Activated CD4-positive, alpha-beta T cell treated with anti-CD3 and anti-CD28 coated beads, Interleukin-2, amount 50 U/mL, for 24 hours (primary cell): Measurements from ENCODE around the gene SMC6.

ENCODE experiments used
- DNase-seq, 2 donors: peaks; one replicate each; pipeline ENCODE4 v3.0.0-alpha.2; 2020; ENCODE audit warnings: low read depth in 1 of 2, low spot score in 1 of 2

Gene SMC6

GRCh38 chr2:17652681-17653394, 100.8 kb downstream of the SMC6 start:
- DNase-seq: no peak

GRCh38 chr2:17649026-17649425, 104.6 kb downstream of the SMC6 start:
- no peak for DNase-seq

GRCh38 chr2:17648581-17648980, 105.0 kb downstream of the SMC6 start:
- no peak for DNase-seq

- DNase-seq: no peak
Measured at GRCh38 chr2:17646838-17647701, 106.5 kb downstream of the SMC6 start.

- DNase-seq: peak in 1 of 2 donors; percentile 25
Measured at GRCh38 chr2:17646081-17646554, 107.5 kb downstream of the SMC6 start.

DNA sequence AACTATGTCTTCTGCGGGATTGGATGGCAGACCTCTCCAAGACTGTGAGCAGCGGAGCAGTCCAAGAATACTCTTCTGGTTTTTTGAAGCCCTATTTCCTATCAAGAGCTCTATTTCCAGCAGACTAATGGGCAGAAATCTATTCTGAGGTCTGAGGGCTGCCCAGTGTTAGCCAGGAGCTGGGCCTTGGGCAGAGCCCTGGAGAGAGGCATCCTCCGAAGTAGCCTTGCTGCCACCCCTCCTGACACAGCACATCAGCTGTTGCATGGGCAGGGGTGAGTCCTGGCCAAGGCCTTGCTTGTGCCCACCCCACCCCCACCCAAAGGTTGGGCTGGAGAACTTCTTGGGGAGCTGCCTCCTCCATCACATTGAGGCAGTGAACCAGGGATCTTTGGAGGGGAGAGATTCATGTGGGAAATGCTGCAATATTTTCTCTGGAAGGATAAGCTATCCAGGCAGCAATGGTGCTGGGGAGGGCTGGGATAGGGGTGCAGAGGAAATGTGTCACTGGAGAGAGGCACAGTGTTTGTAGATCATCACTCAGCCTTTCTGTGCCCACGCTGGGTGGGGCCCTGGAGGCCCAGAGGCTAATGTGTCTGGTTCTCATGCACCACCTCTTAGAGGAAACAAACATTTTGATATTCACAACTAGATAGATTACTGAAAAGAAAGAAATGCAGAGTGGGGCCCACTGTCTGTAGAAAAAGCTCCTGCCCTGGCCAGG, 108.5 kb downstream of the SMC6 start:
- DNase-seq: no peak

GRCh38 chr2:17643031-17643615, 110.5 kb downstream of the SMC6 start:
- DNase-seq: no peak

GRCh38 chr2:17640406-17640805, 113.2 kb downstream of the SMC6 start:
- DNase-seq: no peak

DNA sequence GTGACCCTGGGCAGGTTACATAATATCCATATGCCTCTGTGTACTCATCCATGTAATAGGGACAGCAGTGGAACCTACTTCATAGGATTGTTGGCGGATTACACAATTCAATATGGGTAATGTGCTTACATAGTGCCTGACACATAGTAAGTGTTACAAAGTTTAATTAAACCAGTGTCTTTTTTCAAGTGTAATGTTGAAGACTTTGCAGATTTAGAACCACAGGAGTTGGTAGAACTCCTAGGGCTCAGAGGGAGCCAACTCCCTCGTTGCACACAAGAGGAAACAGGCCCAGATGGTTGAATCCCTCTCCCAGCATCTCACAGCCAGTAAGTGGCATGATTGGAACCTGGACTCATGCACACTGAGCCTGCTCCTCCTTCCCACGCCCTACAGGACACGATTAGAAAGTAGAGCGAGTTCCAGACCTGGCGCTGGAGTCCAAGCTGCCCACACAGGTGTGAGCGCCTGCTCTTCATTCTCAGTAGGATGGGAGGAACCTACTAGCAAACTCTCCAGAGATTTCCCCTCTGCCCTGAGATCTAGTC, 115.3 kb downstream of the SMC6 start:
- DNase-seq: no peak

DNA sequence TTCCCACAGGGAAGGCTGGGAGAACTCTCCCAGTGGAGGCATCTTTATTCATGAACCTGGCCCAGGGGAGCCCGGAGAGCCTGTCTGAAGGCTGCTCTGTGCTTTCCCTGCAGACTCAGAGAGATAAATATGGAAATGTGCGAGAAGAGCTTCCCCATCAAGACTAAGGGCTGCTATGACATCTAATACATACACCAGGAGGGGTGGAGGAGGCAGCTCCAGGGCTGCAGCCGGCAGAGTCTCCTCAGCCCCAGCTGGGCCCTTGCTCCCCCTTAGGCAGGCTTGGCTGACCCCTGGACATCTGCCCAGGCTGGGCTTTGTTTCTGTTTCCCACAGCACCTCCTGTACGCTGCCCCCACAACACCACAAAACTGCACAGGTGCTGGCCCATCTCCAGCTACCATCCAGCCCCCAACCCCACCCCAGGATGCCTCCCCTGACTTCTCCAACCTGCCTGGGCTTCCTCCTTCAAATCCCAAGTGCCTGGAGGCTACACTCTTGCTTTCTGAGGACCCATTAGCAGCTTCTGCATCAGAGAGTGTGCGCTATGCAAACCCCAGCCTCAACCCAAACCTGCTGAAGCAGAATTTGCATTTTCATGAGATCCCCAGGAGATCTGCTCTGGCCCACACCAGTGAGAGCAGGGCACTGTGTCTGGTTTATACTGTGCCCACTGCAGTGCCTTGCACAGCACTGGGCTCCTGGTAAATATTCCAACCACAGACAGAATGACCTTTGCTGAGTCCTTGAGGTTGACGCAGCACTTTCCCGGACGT, 116.3 kb downstream of the SMC6 start:
- no peak for DNase-seq

GRCh38 chr2:17636257-17636656, 117.4 kb downstream of the SMC6 start:
- no peak for DNase-seq

DNA sequence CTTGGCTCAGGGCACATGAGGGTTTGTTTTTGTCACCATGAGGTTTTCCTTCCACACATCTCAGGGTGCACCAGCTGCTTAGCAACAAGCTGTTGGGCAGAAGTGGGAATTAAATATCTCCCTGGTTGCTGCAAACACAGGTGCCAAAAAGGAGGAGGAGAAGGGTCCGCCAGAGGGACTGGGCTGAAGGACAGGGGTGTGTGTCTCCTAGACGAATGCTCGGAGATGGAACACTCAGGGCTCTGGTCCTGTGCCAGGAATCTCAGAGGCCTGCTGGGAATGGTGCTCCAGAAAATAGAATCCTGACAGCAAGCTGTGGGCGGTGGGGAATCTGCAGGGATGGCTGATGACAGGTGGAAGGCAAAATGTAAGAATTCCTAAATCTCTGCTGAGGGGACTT, 118.6 kb downstream of the SMC6 start:
- no peak for DNase-seq

- DNase-seq: no peak
Measured at GRCh38 chr2:17630089-17630488, 123.5 kb downstream of the SMC6 start.

DNA sequence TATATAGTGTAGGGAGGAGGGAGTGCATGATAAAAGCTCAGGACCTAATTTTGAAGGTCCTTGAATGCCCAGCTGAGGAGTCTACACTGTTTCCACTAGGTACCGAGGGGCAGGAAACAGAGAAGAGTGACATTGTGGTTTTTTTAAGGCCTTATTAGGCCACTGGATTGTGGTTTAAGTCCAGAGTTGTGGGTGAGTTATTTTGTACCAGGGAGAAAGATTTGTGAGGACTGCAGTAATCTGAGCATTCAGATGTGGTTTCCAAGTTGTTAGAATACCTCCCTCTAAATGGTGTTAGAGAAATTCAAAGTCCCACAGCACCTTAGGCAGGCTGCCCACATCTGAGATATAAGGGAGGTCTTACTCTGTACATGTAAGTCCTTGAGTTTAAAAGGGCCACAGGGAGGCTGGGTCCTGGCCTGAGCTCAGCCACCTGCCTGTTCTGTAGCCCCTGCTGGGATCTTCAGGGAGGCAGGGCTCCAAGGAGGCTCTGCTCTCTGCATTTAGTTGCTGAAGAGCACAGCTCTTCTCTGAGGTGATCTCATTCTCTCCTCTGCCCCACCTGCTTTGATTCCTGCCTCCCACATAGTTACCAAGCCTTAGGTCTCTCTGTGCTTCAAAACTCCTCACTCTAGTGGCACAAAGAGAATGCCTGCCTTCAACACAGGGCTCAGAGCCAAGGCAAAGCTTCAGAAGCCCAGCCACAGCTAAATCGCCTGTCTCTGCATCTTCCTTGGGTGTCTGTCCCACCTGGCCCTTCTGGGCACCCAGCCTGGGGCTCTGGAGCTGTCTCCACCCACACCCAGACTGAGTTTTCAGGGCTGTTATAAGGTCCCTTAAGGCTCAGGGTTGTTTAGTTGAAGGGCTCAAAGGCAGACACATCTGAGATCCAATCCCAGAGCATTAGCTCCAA, 125.0 kb downstream of the SMC6 start:
- no peak for DNase-seq

DNA sequence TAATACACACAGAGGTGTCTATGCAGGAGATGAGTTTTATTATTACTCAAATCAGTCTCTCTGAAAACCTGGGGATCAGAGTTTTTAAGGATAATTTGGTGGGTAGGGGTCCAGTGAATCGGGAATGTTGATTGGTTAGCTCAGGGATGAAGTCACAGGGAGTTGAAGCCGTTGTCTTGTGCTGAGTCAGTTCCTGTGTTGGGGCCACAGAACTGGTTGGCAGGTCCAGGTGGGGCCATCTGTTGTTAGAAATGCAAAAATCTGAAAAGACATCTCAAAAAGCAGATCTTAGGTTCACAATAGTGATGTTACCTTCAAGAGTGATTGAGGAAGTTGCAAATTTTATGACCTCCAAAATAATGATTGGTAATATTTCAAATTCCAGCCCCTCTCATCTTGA, 126.2 kb downstream of the SMC6 start:
- no peak for DNase-seq

GRCh38 chr2:17626986-17627385, 126.6 kb downstream of the SMC6 start:
- no peak for DNase-seq

DNA sequence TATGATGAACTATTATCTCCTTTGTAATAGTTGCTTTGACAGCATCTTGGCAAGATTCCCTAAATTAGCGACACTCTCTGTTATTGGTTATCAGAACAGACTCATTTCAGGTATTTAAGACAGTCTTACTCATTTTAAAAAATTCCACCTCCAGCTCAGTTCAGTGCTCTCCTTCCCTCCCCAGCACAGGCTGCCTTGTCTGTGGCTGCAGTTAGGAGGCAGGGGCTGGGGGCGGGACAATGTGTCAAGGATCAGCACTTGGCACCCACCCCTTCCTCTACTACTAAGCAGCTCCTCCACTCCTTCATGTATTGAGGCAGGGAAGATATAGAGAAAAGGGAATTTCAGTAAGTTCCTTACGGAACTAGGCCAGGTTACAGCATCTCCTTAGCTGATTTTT, 128.2 kb downstream of the SMC6 start:
- DNase-seq: no peak

- no peak for DNase-seq
Measured at GRCh38 chr2:17621781-17622180, 131.8 kb downstream of the SMC6 start.

GRCh38 chr2:17620841-17621240, 132.8 kb downstream of the SMC6 start:
- no peak for DNase-seq
